HG03575 (cell line): ENCODE data around the gene STX1A.
"Not testable (repeated sequence)": the region's sequence is repeated elsewhere in the genome, so short reads cannot be mapped to it uniquely, and the experiment has no call there.

Source experiments
- ATAC-seq: cut with Tn5 transposase; IDR thresholded peaks from one replicate; pipeline ENCODE4 v1.9.1; 2021; ENCODE audit not compliant: unreplicated experiment, insufficient number of reproducible peaks, low FRiP score; ENCODE audit errors: extremely low read depth

Gene STX1A

GRCh38 chr7:73715648-73716317 lies 3.7 kb downstream of the STX1A start:
- no peak for ATAC-seq

GRCh38 chr7:73713319-73713718 lies 6.2 kb downstream of the STX1A start:
- not testable (repeated sequence) for ATAC-seq

DNA sequence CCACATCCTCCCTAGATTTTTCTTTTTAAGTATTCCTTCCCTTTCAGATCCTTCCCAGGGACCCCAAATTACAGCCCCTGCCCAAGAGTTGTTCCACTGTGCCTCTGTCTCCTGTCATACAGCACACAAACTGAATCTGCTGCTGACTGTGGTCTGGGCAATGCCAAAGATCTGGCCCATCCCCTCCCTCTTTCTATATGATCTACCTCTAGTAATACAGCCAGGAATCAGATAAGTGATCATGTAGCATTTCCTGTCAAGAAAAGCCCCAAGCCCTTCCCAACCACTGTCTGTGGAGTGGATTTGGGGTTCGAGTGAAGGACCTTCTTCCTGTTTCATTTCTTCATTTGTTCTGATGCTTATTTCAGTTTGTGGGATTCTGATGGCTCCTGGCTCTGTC lies 6.7 kb downstream of the STX1A start:
- no peak for ATAC-seq

GRCh38 chr7:73708961-73709549 lies 10.4 kb downstream of the STX1A start:
- ATAC-seq = no peak

- no peak for ATAC-seq
Measured at GRCh38 chr7:73707045-73707631, 12.3 kb downstream of the STX1A start.

- no peak for ATAC-seq
Measured at GRCh38 chr7:73706126-73707044, 13.1 kb downstream of the STX1A start.

DNA sequence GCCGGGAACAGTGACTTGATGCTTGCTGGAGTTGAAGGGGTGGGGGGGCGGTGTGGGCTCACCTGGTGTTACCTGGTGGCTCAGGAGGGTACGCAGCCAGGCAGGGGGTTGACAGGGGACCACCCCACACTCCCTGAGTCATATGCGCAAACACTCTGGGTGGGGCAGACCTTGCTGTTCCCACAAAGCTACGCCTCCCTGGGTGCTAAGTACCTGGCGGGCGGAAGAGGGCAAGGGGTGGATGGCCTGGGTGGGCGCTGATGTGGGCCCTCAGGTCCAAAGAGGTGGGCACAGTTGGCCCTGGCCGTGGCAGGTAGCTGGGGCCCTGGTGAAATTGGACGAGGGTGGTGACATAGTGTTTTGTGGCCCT lies 13.9 kb downstream of the STX1A start:
- no peak for ATAC-seq

- ATAC-seq = no peak
Measured at GRCh38 chr7:73704640-73705550, 14.6 kb downstream of the STX1A start.

DNA sequence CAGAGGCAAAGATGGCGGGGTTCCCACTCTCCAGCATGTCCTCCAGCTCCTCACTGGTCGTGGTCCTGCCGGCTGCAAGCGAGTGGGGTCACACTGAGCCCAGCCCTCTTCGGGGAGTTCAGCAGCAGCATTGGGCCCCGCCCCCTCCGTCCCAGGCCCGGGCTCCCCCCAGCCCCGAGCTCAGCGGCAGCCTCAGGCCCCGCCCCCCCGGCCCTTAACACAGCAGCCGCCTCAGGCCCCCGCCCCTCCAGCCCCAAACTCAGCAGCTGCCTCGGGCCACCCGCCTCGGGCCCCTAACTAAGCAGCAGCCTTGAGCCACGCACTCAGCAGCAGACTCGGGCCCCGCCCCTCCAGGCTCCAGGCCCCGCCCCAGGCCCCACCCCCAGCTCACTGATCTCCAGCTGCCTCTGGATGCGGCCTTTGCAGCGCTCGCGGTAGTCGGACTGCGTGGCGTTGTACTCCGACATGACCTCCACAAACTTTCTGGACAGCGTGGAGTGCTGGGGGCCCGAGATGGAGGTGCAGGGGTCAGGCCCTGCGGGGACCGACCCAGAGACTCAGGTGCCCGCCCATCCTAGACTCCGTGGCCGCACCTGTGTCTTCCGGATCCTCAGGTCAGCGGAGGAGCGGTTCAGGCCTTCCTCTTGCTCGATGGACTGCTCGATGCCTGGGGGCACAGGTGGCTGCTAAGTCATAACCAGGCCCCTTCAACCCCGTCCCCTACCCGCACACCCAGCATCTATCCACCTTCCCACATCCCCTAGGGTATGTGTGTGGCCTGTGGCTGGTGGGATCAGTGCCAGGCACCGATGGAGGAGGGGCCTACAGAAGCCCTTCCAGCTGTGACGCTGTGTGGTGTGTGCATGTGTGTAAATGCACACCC lies 15.5 kb downstream of the STX1A start:
- no peak for ATAC-seq

DNA sequence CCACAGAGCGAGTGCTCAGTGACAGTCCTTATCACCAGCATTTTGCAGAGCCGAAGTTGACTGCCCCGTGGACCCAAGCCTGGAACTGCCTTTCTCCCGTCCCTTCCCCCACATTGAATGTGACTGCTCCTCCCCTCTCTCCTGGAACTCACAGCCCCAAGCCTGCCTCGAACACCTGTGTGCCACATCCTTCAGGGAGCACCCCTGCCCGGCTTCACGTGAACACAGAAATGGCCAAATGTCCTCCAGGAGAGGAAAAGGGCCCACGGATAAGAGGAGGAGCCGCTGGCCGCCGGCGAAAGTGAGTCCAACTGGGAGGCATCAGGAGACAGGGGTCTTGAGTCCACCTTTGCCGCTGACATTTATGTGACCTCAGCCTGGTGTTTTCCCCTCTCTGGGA lies 16.2 kb downstream of the STX1A start:
- no peak for ATAC-seq

DNA sequence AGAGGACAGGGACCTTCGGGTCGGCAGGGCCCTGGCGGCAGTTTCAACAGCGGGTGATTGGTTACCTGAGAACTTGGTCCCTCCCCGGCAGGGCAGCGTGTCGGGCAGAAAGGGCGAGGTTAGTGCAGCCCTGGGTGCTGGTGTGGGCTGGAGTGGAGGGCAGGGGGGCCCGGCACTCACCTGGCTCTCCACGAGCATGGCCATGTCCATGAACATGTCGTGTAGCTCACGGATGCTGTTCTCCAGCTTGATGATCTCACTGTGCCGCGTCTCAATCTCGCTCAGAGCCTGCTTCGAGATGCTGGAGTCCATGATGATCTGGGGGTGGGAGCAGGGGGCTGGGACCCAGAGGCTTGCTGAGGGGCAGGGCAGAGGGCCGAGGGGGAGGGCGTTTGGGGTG lies 16.8 kb downstream of the STX1A start:
- no peak for ATAC-seq

- no peak for ATAC-seq
Measured at GRCh38 chr7:73702226-73702625, 17.2 kb downstream of the STX1A start.

GRCh38 chr7:73701357-73701995 lies 18.0 kb downstream of the STX1A start:
- ATAC-seq = no peak

- no peak for ATAC-seq
Measured at GRCh38 chr7:73700581-73701134, 18.8 kb downstream of the STX1A start.

DNA sequence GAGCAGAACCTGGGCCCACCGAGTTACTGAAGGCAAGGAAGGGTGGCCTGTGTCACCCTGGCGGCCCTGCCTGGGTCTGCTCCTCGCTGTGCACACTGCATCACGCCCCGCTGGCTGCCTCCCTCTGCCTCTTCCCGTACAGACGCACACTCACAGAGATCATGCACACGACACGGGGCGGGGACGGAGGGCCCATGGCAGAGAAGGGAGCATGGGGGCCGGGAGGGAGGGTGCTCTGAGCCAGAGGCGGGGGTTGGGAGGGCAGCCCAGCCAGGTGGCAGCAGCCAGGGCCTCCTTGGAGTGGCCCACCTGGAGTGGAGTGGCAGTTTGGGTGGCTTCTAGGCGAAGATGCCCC lies 19.4 kb downstream of the STX1A start:
- ATAC-seq = no peak

GRCh38 chr7:73699370-73700068 lies 19.9 kb downstream of the STX1A start:
- ATAC-seq = no peak

DNA sequence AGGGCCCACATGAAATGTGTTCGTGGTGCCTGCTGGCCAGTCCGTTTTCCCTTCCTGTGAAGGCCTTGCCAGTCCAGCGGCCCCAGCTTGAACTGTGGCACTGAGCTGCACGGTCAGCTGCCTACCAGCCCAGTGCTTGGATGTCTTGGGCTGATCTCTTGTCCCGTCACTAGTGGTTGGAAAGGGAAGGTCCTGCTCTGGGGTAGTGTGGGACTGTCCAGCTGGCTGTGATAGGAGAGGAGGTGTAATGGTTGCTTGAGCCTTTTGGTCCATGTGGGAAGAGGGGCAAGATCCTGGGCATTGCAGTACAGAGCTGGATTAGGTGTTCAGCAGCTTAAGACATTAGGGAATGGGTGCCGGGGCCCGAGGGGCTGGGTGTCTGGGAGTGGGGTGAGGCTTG lies 21.1 kb downstream of the STX1A start:
- ATAC-seq = no peak
